Skin epidermis (tissue), 12 donors: ENCODE measurements around the gene IMPG2.

Experiments
- H3K27ac ChIP-seq, 21 experiments: fragments of 200-600 bp; sonication (generic) in 11 of 21; one replicate each; pipeline ENCODE4 v1.5.0; 2020; ENCODE audit warnings: mild to moderate bottlenecking in 3 of 21, inconsistent platforms in 2 of 21, moderate library complexity in 2 of 21
- H3K4me3 ChIP-seq, 7 experiments: fragments of 200-600 bp; sonication (generic) in 2 of 7; one replicate each; pipeline ENCODE4 v1.5.0; 2020; ENCODE audit warnings: inconsistent platforms in 2 of 7, mild to moderate bottlenecking in 2 of 7, moderate library complexity in 1 of 7

Gene IMPG2

DNA sequence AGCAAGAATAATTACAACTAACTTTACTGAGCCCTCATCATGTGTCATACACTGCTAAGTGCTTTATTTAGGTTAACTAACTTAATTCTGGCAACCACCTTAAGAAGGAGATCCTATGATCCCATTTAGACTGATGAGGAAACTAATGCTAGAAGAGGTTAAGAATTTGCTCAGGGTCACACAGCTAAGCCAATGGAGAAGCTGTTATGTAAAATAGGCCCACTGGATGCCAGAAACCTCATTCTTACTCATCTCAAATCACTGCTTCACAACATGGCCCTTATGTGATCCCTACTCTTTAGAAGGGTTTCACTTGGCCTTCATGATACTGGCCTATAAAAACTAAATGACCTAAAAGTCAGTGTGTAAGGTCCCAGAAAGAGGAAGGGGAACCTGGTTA, 41.2 kb downstream of the IMPG2 start:
- no peak overlapping the region for H3K4me3 ChIP-seq
- H3K27ac ChIP-seq = no peak overlapping the region

DNA sequence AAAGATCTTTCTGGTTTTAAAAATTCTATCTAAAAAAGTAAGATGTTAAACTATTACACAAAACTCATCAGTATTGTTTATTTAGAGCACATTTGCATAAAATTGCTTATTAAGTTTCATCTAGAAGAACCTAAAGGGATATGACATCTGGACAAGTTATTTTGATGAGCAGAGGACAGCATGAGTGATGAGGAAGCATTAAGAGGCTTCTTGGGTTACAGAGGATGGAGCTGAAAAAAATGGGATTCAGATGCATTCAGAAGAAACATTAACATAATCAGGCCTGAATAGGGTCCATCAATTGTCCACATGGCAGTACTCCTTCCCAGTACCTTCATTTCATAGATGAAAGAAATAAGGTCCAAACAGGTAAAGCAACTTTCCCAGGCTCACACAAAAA, 41.6 kb downstream of the IMPG2 start:
- H3K27ac ChIP-seq = no peak overlapping the region
- no peak overlapping the region for H3K4me3 ChIP-seq

DNA sequence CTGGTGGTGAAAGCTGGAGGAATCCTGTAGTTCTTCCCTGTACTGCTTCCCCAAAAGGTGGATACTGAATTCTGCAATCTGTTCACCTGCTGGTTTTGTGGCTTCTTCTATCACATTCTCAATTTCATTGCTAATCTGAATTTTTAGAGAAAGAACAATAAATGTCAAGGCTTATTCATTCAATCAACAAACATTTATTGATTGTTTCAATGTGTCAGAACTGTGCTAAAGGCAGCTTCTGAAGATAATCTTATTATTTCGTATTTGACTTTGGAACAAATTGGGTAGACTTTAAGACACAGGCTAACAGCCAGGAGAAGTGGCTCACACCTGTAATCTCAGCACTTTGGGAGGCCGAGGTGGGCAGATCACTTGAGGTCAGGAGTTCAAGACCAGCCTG, 46.8 kb downstream of the IMPG2 start:
- no peak overlapping the region for H3K27ac ChIP-seq
- no peak overlapping the region for H3K4me3 ChIP-seq

DNA sequence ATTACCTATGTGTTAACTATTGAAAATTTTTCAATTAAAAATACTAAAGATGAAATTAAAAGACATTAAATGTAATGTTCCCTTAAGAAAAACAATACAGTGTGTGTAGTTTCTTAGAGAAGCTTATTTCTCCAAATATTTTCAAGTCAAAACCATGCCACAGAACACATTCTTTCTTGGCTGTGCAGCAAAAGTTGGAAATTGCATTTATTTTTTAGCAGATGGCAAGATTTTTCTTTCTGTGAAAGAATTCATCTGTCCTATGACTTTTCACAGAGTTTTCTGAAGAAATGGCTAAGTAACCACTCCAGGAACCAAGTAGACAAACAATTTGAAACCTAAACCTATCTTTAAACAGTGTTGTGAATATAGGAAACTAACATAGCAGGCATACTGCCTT, 47.2 kb downstream of the IMPG2 start:
- H3K27ac ChIP-seq = no peak overlapping the region

DNA sequence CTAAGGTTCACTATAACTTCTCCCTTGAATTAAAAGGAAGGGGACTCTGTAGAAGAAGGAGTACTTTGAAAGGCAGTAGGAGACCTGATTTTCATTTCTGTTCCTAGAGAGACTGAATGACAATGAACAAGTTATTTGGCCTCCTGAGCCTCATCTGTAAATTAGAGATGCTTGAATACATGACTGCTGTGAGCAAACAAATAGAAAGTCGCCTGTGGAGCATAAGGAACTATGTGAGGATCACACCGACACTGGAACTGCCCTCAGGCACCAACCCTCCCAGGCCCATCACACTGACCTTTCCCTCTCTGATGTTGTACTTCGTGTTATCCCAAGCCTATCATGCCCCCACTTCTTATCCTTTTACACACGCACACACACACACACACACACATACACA, 48.6 kb downstream of the IMPG2 start:
- no peak overlapping the region for H3K27ac ChIP-seq
- H3K4me3 ChIP-seq = no peak overlapping the region

More for the DNA sequence above, 47.2 kb downstream of the IMPG2 start:
- no peak overlapping the region for H3K4me3 ChIP-seq

DNA sequence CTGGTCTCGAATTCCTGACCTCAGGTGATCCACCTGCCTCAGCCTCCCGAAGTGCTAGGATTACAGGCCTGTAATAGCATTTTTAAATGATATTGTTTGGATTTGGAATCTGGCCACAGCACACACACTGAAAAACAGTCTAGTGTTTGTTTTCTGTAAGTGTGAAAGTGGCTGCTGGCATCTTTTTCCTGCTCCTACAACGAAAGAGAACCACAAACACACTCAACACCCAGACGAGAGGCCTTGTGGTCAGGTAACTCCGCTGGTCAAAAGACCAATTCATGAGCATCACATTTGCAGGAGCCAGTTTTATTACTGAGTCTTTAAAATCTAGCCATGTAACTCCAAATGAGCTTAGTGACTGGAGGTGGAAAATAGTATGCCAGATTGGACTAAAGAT, 50.2 kb downstream of the IMPG2 start:
- no peak overlapping the region for H3K4me3 ChIP-seq
- no peak overlapping the region for H3K27ac ChIP-seq

DNA sequence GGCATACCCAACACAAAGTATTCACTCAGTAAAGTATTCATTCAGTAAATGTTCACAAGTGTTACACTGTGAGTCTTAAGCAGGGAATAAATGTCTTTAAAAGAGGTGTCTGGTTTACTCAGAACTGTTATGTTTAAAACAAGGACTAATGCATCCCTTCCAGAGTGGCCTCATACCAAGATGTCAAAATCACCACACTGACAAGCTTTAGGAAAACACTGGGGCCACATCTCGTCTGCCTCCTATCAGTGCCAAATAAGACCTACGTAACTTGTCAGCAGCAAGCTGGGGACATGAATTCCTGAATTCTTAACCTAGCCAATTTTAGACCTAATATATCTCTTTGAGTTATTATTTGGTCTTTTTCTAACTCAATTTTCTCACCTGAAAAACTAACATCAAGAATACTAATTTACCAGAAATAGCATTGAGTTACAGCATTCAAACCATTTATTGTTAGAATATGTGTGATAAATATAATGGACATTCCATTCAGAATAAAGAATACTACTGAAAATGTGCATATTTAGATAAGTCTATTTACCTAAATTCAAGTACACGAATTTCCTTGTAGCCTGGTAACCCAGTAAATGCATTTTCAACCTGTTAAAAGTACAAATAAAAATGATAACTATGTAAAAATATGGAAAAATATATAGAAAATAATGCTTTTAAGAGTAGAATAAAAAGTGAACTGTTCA, 51.3 kb downstream of the IMPG2 start:
- Histone ChIP-seq H3K27ac (no peak overlapping the region), H3K4me3 (no peak overlapping the region)

DNA sequence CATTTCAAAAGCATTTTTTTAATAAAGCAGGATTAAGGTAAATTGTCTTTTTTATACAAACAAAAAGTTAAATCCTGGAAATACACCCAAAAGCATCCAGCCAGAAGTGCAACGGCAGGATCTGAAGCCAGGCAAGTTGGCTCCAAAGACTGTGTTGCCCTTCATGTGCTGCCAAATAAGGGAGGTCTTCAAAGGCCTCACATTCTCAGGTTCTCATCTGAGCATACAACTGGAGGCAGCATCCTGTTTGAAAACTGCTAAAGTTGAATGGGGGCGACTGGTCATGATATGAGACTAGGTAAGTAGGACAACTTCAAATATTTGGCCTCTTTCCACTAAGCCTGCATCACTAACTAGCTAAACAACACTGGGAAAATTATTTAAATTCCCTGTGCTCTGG, 52.2 kb downstream of the IMPG2 start:
- no peak overlapping the region for H3K27ac ChIP-seq
- no peak overlapping the region for H3K4me3 ChIP-seq

DNA sequence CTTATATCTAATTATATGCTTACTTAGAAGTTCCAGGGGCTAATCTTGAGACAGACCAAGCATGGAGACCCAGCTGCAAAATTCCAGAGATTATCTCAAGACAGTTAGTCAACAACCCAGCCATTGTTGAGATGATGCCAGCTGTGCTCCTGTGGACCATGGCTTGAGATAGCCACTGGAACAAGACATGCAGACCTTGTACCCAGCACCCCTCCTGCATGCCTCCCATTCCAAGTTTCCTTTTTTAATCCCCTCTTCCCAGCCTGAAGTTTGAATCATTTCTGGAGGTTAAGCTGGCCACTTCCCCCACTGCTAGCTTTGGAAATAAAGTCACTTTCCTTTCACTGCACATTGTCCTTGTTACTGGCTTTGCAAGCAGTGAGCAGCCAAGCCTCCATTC, 53.8 kb downstream of the IMPG2 start:
- no peak overlapping the region for H3K27ac ChIP-seq
- no peak overlapping the region for H3K4me3 ChIP-seq

DNA sequence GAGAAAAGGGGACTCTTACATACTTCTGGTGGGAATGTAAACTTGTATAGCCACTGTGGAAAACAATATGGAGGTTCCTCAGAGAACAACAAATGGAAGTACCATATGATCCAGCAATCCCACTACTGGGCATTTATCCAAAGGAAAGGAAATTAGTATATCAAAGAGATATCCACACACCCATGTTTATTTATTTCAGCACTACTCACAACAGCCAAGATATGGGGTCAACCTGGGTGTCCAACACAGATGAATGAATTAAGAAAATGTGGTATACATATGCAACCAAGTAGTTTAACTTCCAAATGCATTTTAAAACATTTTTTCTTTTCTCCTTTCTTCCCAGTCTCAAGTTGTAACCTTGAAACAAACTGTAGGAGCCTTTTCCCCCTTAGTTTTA, 54.3 kb downstream of the IMPG2 start:
- Histone ChIP-seq H3K4me3 (no peak overlapping the region), H3K27ac (no peak overlapping the region)

DNA sequence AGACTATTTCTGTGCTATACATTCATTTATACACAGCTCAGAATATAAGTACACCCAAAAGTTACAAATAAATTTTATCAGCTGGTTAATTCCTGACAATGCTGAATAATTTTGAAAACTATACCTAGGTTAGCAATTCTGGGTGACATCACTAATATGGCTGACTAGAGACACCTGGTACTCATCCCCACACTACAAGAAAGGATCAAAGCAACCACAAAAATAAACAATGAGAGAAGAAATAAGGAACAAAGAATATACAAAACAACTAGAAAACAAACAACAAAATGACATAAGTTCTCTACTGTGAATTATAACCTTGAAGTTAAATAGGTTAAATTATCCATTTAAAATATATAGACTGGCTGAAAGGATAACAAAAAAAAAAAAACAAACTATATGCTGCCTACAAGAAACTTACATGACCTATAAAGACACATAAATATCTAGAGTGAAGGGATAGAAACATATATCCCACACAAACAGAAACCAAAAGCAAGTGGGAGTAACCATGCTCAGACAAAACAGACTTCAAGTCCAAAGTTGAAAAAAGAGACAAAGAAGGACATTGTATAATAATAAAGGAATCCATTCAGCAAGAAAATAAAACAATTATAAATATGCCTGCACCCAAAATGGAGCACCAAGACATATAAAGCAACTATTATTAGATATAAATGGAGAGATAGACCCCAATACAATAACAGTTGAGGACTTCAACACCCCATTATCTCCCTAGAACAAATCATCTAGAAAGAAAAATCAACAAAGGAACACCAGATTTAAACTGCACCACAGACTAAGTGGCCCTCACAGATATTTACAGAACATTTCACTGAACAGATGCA, 57.8 kb downstream of the IMPG2 start:
- H3K27ac ChIP-seq = no peak overlapping the region

DNA sequence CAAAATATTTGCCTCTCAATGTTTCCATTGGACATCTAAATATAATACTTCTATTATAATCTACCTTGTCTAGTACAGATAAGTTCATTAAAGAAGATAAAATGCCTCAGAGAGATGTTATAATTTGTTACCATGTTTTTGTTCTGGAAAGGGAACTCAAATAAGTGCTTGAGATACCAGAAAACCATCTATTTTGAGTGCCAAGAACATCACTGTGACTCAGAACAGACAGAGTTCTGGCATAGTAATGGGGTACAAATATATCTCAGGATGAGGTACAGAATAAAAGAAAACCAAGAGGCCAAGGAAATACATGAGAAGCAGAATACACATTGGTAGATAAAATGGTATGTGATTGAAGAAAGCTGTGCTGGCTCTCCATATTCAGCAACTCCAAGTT, 58.9 kb downstream of the IMPG2 start:
- Histone ChIP-seq H3K4me3 (no peak overlapping the region), H3K27ac (no peak overlapping the region)

More for the DNA sequence above, 57.8 kb downstream of the IMPG2 start:
- H3K4me3 ChIP-seq = no peak overlapping the region

DNA sequence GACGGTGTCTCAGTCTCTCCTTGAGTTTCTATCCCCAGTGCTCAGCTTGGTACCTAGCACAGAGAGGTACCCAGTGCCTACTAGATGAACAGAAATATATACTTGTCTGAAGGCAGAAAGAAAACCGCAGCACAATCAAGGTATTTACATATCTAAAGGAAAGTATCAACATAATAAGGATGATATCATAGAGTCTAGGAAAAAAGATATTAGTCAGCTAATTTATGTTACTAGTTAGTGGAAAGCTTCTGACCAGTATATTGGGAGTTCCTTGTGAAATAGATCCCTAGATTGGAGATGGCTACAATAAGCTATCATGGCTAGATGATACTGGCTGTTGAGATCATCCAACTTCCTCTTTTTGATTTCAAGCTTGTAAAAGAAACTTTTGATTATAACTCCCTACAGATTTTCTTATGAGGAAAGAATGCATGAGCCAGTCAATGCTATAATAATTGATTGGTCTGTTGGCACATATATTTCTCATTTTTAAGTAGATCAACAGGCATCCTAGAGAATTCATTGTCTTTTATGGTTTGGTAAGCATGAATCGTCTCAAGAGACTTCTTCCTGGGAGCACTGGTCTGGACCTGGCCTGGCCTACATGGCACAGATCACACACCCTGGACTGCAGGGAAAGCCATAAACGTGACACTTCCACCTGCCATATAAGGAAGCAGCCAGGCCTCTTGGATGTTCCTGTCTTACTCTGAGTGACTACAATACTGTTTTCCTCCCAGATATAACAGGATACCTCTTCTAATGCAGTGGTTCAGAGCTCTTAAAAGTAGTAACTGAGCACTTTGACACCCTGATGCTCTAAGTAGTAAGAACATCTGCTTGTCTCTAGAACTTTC, 60.7 kb downstream of the IMPG2 start:
- H3K27ac ChIP-seq = no peak overlapping the region
- no peak overlapping the region for H3K4me3 ChIP-seq

DNA sequence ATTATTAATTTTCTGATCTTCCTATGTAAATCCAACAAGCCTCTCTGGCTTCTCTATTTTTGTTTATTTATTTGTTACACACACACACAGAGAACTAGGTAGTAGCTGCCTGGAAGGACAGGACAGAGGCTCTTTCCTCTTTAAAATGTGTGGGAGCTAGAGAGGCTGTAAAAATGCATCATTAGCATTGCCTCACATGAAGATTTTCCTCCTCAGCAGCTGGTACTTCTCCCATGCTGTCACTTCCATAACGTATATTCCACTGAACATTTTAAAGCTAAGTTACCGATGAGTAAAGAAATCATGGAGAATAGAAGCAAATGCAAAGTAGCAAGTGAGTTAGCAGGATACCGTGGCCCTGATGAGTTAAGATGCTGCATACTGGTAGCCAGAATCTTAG, 63.9 kb downstream of the IMPG2 start:
- Histone ChIP-seq H3K4me3 (no peak overlapping the region), H3K27ac (no peak overlapping the region)

DNA sequence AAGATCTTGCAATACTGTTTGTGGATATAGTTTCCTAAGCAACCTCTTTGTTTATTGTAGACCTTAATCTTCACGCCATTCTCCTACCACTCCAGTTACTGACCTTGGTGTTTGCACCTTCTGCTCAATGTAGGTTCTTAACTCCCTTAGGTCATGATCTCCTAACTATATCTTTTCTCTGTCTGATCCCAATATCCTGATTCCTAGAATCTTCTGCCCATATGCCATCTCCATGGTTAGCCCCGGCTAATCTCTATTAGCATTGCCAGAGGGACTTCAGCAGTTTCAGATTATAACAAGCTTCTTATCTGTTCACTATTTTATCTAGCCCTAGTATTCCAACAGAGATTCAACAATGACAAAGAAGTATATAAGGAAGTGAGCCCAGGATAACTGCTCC, 64.9 kb downstream of the IMPG2 start:
- Histone ChIP-seq H3K27ac (no peak overlapping the region), H3K4me3 (no peak overlapping the region)

DNA sequence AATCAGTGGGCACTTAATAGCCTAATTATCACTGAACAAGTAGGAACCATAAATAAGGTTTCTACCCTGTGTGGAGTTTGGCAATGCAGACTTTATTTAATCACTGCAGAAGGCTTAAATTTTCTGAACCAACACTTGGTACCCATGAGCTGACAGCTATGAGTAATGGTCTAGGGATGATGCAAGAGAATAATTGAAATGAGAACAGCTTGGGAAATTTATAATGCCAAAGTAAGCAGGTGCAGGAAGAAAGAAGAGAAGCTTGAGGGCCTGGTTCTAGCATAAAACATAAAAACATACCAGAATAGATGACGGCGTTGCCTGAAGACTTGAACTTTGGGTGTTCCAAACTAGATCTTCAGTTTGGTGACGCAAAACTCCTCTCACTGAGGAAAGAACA, 67.0 kb downstream of the IMPG2 start:
- no peak overlapping the region for H3K27ac ChIP-seq
- no peak overlapping the region for H3K4me3 ChIP-seq

DNA sequence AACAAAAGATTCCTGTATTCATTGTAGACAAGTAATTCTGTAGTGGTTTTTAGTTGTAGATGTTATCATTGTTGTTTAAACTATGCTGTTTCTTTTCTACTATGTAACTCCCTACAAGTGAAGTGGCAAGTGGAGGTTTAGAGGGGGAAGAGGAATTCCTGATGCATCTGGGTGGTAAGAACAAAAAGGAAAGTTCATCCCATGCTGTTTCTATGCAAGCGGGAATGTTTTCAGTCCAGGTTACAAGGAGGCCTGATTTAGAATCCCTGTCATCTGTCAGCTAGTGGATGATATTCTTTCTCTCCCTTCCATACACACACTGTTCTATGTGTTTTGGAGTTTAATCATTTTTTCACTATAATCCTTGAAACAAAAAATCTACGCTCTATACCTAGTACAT, 67.4 kb downstream of the IMPG2 start:
- H3K27ac ChIP-seq = no peak overlapping the region
- no peak overlapping the region for H3K4me3 ChIP-seq

DNA sequence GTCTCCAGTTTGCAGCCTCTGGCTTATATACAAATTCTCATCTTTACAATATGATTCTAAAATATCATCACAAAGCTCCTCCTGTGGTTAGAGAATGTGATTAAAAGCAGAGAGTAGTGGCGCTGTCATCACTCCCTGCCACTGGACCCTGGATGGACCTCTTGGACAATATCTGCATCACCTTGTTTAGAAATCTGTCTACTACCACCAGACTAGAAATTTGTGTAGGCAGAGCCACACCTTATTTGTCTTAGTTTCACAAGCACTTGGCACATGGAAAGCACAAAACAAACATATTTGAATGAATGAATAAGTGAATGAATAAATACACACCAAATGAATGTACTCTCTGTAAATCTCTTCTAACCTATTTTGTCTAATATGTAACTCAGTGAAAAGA, 68.1 kb downstream of the IMPG2 start:
- H3K27ac ChIP-seq = no peak overlapping the region

DNA sequence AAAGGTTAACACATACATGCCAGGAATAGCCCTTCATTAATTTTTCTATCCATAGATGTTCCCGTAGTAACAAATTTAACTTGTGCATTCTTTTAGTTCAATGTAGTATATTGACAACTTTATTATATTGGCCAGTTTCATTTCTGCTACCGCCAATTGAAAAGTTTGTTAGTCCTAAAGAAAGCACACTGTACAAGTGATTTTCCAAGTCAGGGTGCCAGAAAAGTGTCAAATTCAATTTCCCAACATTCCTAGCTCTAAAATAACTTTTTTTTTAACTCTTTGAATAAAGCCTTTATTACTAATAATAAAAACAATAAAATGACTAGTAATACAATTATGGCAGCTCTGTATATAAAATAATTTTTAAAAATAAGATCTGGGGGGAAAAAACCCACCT, 68.9 kb downstream of the IMPG2 start:
- Histone ChIP-seq H3K27ac (no peak overlapping the region), H3K4me3 (no peak overlapping the region)

More for the DNA sequence above, 68.1 kb downstream of the IMPG2 start:
- no peak overlapping the region for H3K4me3 ChIP-seq

DNA sequence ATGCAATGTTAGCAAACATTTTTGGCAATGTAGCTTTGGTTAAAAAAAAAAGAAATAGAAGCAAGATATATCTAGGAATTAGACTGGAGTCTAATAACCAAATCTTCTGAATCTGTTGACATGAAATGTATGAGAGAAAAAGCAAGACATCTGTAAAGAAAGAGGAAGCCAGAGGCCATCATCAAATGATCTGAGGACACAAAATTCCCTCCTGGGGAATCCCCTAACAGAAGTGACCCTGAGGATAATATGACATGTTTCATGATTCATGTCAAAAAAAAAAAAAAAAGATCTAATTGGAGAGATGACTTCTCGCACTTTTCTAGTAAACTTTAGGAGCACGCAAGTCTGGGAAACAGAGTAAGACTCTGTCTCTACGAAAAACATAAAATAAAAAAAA, 70.9 kb downstream of the IMPG2 start:
- no peak overlapping the region for H3K4me3 ChIP-seq

DNA sequence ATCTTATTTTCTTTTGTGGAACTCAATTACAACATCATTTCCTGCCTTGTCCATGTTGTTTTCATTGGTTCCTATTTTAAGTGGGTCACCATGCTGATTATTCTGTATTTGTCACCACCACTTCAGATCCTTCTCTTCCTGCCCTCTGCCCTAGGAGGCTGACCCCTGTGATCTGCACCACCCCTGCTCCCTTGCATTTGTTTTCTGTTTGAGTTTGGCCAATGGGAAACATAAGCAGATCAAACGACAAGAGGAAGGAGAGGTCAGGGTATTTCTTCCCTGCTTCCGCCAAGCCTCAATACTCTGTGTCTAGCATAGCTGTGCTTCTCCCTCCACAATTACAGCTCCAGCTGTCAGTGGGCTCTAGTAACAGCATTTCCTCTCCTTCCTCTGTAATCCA, 71.6 kb downstream of the IMPG2 start:
- H3K27ac ChIP-seq = no peak overlapping the region
- H3K4me3 ChIP-seq = no peak overlapping the region

More for the DNA sequence above, 70.9 kb downstream of the IMPG2 start:
- H3K27ac ChIP-seq = no peak overlapping the region
